ENCODE data around the gene PPEF1.

Gene PPEF1, protein sequence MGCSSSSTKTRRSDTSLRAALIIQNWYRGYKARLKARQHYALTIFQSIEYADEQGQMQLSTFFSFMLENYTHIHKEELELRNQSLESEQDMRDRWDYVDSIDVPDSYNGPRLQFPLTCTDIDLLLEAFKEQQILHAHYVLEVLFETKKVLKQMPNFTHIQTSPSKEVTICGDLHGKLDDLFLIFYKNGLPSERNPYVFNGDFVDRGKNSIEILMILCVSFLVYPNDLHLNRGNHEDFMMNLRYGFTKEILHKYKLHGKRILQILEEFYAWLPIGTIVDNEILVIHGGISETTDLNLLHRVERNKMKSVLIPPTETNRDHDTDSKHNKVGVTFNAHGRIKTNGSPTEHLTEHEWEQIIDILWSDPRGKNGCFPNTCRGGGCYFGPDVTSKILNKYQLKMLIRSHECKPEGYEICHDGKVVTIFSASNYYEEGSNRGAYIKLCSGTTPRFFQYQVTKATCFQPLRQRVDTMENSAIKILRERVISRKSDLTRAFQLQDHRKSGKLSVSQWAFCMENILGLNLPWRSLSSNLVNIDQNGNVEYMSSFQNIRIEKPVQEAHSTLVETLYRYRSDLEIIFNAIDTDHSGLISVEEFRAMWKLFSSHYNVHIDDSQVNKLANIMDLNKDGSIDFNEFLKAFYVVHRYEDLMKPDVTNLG
- long read RNA-seq, donor 1, result 0 reads
- long read RNA-seq, donor 2, result 0 reads
- long read RNA-seq, donor 3, result 0 reads
- long read RNA-seq, donor 4, result 0 reads
- long read RNA-seq, donor 5, result 0 reads
- long read RNA-seq, donor 6, result 0 reads
- long read RNA-seq, donor 7, result 0 reads
- long read RNA-seq, donor 8, result 0 reads

DNA sequence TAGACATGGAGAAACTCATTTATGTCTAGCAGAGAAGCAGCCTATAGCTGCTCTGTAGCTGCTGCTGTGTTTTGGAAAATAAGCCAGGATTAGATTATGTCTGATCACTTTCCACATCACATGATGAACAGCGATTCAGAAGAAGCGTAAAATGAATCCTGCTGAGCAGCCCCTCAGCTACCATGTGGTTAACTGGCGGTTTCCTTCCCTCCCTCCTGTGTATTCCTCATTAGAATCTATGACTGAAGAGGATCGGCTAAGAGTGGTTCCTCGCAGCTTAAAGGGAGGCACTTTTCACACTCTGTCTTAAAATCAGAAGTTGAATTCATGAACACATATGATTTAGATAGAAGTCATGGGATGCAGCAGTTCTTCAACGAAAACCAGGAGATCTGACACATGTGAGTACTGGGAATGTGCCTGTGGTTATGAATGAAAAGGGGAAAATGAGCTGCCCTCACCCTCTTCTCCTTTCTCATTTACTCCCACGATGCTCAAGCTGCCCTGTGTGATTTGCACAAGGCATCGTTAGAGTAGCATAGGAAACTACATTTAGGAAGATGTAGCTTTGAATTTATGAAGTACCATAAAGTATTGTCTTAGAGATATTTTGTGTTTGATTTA is at the start of gene PPEF1:
TSS of gene PPEF1 (plus strand) at position 220 of the 624 bp plus-strand sequence. CDS start at position 356, 136 bp downstream.
- no peak for DNase-seq

DNA sequence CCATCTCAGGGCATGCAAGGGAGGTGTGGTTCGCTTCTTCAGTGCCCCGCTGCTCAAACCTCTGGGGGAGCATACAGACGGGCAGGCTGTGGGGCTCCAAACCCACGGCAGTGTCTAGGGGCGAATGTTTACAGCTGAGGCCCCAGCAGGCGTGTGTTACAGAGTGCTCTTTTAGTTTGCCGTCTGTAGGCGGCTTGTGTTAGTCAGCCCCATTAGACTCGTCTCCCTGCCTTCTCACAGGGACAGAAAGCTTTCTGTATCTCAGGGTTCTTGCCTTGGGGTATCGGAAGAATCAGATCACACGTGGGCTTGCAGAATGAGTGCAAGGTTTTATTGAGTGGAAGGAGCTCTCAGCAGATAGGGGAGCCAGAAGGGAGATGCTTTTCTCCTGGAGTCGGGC is 46.2 kb upstream of the PPEF1 start:
- no peak for DNase-seq

DNA sequence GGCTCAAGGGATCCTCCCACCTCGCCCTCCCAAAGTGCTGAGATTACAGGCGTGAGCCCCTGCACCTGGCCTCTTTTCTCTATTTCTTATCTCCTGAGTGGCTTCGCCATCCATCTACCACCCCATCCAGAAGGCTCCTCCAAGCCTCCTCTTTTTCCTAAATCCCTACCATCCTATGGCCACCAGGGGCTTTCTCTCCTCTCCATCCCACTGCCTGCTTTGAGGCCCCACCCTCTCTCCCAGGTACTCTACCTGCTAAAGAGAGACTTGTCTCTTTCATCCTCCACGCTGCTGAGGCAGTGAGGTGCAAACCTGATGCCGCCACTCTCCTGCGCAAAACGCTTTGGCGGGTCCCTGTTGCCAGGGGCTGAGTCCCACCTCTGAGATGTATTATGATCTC is 42.5 kb upstream of the PPEF1 start:
- no peak for DNase-seq

DNA sequence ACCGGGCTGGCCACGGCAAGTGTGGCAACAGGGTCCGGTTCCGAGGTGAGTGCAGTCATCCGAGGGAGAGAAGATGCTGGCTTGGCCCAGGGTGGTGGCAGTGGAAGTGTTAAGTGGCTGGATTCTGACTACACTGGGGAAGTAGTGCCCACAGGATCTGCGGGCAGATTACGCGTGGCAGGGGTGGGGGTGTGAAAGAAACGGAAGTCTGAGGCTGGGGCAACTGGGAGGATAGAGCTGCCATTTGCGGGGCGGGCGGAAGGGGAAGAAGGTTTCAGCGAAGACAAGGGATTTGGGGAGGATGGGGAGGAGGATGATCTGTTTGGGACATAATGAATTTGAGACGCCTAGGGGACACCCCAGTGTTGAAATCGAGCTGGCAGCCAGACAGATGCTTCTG is 40.8 kb upstream of the PPEF1 start:
- no peak for DNase-seq

DNA sequence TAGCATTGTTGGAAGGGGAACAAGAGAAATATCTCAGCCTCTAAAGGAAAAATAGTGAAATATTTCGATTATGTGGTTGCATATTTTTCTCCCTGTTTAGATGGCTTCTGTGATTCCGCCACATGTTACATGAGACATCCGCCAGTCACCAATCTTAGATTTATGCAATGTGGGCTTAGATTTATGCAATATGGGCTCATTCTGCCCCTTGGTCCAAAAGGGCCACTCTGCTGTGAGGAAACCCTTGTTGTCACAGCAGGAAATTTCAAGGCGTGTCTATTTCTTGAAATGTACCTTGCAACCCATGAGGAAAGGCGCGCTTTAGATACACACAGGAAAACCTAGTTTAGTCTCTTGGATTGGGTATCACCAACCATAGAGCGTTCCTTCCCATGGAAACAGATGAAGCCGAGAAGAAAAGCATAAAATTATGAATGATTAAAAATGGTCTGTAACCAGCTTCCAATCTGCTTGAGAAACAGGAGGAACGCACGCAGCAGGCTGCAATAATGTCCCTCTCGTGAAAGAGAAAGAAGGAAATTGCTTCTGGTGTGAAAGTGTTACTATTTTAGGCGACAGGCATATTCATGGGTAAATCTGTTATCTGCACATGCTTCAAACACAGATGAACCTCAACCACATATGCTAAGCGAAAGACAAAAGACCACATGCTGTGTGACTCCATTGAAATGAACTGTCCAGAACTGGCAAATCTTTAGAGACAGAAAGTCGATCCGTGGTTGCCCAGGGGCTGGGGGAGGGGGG is 39.2 kb upstream of the PPEF1 start:
- no peak for DNase-seq

DNA sequence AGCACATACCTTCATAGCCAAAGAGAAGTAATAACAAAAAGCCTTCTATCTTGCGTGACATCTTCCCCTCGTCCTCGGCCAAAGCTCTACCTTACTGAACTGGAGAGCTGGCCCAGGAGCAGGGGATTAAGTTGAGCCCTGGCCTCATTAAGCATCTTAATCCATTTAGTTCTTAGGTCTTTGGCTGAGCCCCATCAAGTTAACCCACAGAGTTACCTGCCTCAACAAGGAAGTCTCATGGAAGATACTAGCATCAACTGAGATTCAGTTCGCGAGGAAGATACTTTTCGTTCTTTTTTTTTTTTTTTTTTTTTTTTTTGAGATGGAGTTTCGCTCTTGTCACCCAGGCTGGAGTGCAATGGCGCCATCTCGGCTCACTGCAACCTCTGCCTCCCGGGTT is 35.4 kb upstream of the PPEF1 start, which contains the start of gene RS1:
TSS of gene RS1 (minus strand) at position 101 of the 400 bp plus-strand sequence. CDS start at position 61, 40 bp downstream.
- no peak for DNase-seq

DNA sequence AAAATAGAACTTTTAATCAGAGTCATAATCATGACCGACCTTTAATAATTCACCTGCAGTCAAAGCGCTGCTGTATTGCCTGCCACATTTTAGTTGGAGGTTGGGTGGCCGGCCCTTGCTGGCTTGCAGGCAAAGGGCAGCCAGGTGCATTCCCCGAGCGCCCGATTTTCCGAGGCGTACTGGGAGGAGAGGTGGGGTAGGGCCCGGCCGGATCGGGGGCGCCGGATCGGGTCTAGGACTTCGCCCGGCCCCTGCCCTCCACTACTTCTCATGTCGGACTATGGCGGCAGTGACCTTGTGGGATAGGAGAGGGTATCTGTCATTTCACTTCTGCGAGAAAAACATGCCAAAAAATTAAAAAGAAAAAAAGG is 33.0 kb upstream of the PPEF1 start:
- peak; percentile 67 for DNase-seq

DNA sequence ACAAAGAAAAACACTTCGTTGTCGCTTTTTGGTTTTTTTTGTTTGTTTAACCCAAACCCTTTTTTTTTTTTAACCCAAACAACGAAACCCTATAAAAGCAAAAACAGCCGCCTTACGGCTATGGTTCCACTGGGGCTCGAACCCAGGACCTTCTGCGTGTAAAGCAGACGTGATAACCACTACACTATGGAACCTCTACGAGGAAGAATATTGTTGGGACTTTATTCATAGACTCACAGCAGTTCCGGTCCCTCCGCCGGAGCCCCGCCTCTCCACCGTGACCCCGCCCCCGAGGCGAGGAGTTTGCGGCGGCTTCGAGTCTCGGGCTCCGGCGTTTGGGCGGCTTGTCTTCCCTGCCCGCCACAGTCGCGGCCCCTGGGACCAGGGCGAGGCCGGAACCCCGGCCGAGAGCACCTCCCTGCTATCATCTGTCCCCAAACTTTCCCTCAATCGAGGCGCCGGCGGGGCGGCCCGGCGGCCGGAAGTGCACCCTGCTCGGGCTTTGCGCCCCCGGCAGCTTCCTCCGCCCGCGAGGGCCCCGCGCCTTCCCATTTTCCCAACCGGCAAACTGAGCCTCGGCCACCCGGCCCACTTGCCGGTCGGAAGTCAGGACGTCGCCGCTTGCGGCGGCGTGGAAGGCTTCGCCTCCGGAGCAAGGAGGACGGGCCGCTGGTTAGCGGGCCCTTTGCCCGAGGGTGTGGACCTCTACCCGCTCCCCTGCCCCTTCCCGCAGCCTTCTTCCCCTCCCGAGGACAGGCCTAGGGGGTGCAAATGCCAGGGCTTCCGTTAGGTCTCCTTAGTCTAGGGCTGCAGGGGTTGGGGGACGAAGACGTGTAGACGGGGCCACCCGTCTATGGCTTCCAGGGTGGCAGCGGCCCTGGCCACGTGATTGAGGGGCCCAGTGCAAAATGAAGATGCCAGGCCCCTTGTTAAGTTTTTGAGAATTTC is 32.4 kb upstream of the PPEF1 start:
- peak; percentile 87 for DNase-seq

DNA sequence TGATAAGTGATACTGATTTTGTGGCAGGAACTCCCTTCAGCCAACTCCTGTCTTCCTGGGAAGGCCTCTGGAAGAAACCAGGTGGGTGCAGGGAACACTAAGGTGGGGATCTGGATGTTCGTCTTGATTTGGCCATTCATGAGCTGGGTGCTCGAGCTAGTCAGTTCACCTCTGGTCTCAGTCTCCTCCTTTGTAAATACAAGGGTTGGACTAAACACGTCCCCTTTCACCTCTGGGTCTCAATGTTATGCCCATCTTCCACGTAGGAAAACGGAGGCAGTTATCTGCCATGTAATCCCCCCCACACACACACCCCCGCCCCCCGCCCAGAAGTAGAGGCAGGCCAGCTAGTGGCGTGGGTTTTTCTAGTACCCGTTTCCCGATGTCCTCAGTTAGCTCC is 31.4 kb upstream of the PPEF1 start:
- peak; percentile 4 for DNase-seq

DNA sequence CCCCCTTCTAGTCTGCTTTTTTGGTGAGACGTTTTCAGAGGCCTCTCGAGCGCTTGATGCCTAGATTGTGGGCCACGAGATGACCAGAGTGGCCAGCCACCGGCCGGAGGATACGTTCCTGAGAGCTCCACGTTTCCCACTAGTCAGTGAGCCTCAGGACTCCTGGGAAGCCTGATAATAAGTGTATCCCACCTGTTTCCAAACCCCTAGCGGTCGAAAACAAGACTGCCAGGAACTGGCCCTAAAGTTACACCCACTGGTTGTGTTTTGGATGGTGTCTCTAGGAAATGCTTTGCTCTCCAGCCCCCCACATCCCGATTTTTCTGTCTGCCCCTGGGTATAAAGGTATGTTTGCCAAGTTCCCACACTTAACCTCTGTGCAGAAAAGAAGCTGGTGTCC is 31.0 kb upstream of the PPEF1 start:
- peak; percentile 8 for DNase-seq

DNA sequence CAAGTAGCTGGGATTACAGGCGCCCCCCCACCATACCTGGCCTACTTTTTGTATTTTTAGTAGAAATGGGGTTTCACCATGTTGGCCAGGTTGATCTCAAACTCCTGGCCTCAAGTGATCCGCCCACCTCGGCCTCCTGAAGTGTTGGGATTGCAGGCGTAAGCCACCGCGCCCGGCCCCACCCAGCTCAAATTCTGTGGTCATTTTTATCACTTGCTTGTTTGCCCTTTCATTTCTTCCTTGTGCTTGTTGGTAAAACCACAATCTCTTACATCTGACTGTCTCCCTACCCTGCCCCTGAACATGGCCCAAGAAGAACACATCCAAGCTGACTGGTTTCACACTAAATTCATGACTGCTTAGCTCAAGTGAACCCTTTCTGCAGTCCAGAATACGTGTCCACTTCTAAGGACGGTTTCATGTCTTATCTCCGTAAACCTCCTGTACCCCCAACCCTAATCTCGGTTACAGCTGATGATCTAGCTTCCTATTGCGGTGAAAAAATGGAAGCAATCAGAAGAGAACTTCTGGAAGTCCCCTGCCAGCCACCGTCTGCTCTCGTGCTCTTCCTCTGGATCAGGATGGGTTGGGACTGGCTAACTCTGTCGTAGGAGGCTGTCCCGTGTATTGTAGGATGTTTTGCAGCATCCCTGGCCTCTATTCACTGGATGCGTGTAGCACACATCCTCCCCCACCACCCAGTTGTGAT is 30.1 kb upstream of the PPEF1 start:
- no peak for DNase-seq

DNA sequence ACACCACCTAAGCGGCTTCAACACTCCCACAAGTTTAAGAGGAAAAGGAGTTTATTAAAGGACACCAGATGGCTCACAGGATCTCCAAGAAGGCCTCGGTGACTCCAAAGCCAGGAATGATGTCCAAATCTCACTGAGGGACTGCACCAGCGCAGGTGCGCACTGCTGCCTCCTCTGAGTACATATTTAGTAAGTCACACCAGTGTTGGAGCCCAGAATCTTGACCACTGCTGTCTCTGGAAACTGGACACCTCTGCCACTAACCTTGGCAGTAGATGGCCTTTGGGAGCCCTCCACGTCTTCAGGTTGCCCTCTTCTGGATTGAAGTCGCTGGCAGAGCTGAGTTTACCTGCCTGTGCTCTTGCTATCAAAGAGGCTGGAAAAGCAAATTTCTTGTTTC is 25.4 kb upstream of the PPEF1 start:
- no peak for DNase-seq

DNA sequence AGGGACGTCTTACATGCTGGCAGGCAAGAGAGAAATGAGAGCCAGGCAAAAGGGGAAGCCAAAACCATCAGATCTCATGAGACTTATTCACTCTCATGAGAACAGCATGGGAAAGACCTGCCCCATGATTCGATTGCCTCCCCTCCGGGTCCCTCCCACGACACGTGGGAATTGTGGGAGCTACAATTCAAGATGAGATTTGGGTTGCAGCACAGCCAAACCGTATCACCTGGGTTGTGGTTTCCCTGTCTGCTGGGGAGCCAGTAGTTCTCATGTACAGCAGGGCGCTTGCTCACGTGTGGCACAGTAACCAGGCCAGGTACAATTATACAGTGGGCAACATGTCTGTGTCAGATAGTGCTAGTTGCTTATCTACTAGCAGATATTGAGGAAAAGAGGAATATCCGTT is 24.5 kb upstream of the PPEF1 start:
- DNase-seq, result no peak

DNA sequence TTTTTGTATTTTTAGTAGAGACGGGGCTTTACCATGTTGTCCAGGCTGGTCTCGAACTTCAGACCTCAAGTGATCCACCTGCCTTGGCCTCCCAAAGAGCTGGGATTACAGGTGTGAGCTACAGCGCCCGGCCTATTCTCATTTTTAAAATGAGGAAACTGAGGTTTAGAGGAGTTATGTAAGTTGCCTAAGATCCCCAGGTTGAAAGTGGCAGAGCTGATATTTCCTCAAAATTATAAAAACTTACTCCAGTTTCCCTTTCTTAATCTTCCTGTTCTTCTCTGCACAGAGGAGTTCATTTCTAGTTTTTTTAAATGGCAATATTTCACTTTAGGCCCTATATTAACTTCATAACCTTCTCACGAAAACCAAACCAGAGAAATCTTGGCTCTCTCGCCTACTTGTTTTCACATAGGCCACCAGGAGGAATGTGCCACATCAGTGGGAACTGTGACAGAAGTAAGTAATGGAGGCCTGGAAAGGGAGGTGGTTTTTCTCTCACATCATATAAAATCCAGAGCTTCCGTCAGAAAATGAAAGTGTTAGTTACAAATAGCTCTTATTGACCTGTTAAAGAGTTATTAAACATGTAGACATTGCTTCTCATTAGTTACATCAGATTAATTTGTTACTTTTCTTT is 19.5 kb upstream of the PPEF1 start:
- DNase-seq, result no peak

DNA sequence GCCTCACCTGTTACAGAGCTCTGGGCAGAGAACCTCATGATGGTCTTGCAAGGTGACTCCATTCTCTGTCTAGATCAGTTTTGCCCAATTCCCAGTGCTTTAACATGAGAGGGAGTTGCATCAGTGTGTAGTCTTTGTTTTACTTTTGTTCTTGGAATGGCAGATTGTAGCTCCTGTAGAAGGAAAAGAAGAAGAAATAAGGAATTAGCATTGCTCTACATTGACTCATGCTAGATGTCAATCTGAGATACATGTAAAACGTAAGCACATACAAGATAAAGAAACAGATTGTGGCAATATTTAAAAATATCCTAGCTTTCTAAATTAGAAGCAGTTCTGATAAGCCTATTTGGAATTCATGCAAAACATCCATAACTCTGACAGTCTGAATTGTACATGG is 16.0 kb upstream of the PPEF1 start:
- DNase-seq, result no peak

DNA sequence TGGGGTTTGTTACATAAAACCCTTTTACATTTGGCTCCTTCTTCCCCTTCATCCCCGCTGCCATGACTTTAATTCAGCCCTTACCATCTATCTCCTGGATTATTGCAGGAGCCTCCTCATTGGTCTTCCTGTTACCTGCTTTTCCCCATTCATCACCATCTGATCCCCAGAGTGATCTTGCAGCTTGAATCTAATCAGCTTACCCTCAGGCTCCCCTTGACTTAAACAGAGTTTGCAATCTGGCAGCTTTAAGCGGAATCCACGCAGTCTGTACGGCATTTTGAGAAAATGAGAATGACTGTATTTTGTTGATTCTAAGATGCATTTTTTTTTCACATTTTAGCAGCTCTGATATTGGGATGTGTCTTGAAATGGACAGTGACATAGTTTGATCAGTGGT is 14.9 kb upstream of the PPEF1 start:
- DNase-seq, result no peak

DNA sequence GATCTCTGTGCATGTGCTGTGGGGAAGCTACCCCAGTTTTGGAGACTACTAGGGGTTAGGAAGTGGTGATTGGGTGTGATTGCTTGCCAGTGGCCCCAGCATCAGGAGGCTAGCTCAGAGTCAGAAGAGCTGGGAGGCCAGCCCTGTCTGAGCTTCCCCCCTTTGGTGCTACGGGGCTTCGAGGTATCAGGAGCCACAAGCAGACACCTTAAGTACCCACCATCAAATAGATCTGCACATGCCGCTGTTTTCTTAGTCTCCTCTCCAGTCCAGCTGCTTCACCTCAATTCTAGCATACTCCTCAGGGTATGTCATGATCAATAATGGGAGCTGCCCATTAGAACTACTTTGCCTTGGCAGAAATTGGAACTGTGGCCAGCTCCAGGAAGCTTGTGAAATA is 10.8 kb upstream of the PPEF1 start:
- DNase-seq, result no peak

DNA sequence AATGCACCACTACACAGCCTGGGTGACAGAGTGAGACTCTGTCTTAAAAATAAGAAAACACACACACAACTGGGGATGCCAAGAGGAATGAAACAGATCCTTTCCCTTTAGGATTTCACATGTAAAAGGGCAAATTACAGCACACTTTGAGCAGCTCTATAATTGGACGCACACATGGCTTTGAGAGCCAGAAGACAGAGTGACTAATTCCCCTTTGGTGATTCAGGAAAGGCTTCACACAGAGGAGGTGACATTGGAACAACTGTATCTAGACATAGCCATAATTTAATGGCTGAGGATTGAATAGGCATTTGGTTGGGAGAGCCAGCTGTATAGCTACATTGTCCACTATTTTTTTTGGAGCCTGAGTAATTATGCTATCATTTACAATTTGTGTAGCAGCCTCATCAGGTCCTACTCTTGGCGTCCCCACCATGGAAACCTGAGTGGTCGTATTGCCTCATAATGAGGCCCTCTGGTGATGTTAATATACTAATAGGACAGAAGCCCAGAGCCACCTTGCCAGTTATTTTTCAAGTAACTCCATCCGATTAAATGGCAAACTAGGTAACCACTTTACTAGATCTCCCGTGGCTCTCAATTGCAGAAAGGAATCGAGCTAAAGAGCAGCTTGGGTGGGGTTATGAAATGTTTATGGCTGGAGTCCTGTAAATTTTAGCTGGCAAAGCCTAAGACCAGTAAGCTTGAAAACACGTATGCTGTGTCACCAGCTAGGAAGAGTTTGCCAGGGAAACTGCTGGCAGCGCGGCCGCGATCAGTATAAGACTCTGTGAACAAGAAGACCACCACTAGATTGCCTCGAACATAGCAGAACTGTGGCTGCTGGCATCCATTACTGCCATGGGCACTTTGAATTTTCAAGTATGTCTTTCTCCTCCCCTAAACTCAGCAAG is 8.5 kb upstream of the PPEF1 start:
- DNase-seq, result no peak
